HCT116 (cell line): ENCODE measurements around the gene GBE1. TPM values are rescaled to one million over a fixed set of nuclear protein-coding genes. Genes with fewer than 3 reads are reported as not detected.

Source experiments
- ATAC-seq: fragments of 200-7000 bp; cut with Tn5 transposase; 2 replicates; pipeline ENCODE4 v1.9.1; 2020; ENCODE audit warnings: mild to moderate bottlenecking, moderate library complexity
- BruUV-seq: library from RNA; stranded (reverse); fragments of 400-500 nt; replicated peaks from 2 replicates; lab custom pipeline; 2021; lab: Mats Ljungman, UMichigan
- CTCF ChIA-PET: fragments of 300-600 bp; sonication (Branson Sonifier 250); formaldehyde crosslinking; loops from one replicate; lab custom pipeline; 2021; ENCODE audit warnings: antibody characterized with exemption; lab: Charles Lee
- POLR2A ChIA-PET: fragments of 300-600, 350-600 bp; sonication (Branson Sonifier 250); formaldehyde crosslinking; loops from one replicate; lab custom pipeline; 2021; ENCODE audit warnings: antibody characterized with exemption; lab: Charles Lee
- RAD21 ChIA-PET, 2 experiments: fragments of 300-600 bp; sonication (Branson Sonifier 250); formaldehyde crosslinking; loops; one replicate each; lab custom pipeline; 2023; ENCODE audit warnings: low total read pairs in 2 of 2; ENCODE audit not compliant: uncharacterized antibody in 2 of 2, unreplicated experiment in 2 of 2, low non-redundant PET in 1 of 2; lab: Charles Lee
- DNase-seq: peaks from one replicate; pipeline ENCODE4 v3.0.0-alpha.2; 2010; ENCODE audit warnings: low read depth, low spot score
- H2AFZ ChIP-seq: fragments of 200-600 bp; shearing (Covaris generic), sonication (generic); 2 replicates; pipeline ENCODE4 v1.6.1; 2017; ENCODE audit warnings: low read depth, mixed run types, mixed read lengths, antibody characterized with exemption, low read length; ENCODE audit not compliant: poor library complexity, severe bottlenecking
- H3K27ac ChIP-seq: 2 replicates; pipeline ENCODE4 v1.5.1; 2012; ENCODE audit warnings: low read depth, low read length
- H3K27me3 ChIP-seq: fragments of 200-600 bp; sonication (generic); 2 replicates; pipeline ENCODE4 v1.6.1; 2016; ENCODE audit warnings: mixed run types, low read length, mixed read lengths; ENCODE audit not compliant: insufficient read depth
- H3K36me3 ChIP-seq, 2 experiments: fragments of 200-500 bp in 1 of 2; fragments of 200-600 bp in 1 of 2; sonication (Bioruptor generic) in 1 of 2; sonication (generic) in 1 of 2; 2 replicates each; pipeline versions ENCODE4 v1.5.1 to v1.6.1; 2014 to 2016; ENCODE audit warnings: low read length in 2 of 2, inconsistent platforms in 1 of 2, mixed read lengths in 1 of 2, mixed run types in 1 of 2; ENCODE audit not compliant: insufficient read depth in 2 of 2, control insufficient read depth in 1 of 2
- H3K4me1 ChIP-seq, 2 experiments: fragments of 200-600 bp in 1 of 2; sonication (generic) in 1 of 2; 2 replicates each; pipeline versions ENCODE4 v1.5.1 to v1.6.1; 2012 to 2017; ENCODE audit warnings: low read length in 2 of 2, inconsistent platforms in 1 of 2, mild to moderate bottlenecking in 1 of 2, mixed read lengths in 1 of 2, mixed run types in 1 of 2, moderate library complexity in 1 of 2; ENCODE audit not compliant: insufficient read depth in 2 of 2, control insufficient read depth in 1 of 2
- H3K4me2 ChIP-seq: fragments of 200-600 bp; sonication (generic); 2 replicates; pipeline ENCODE4 v1.6.1; 2017; ENCODE audit warnings: mixed run types, low read length, mixed read lengths
- H3K4me3 ChIP-seq, 2 experiments: fragments of 200-600 bp in 1 of 2; sonication (generic) in 1 of 2; replicated peaks in 1 of 2; 2 replicates each; pipeline ENCODE4 v1.5.1; 2011 to 2016; ENCODE audit warnings: low read length in 2 of 2, control low read depth in 1 of 2, low read depth in 1 of 2, mild to moderate bottlenecking in 1 of 2, mixed read lengths in 1 of 2, mixed run types in 1 of 2
- H3K79me2 ChIP-seq: fragments of 200-600 bp; sonication (generic); 2 replicates; pipeline ENCODE4 v1.6.1; 2017; ENCODE audit warnings: mild to moderate bottlenecking, mixed run types, low read length, moderate library complexity, mixed read lengths; ENCODE audit not compliant: insufficient read depth
- H3K9ac ChIP-seq: fragments of 200-600 bp; sonication (generic); 2 replicates; pipeline ENCODE4 v1.6.1; 2016; ENCODE audit warnings: low read length, mixed read lengths
- H3K9me2 ChIP-seq: fragments of 200-600 bp; sonication (generic), shearing (Covaris generic); 2 replicates; pipeline ENCODE4 v1.6.1; 2017; ENCODE audit warnings: mixed run types, mild to moderate bottlenecking, moderate library complexity; ENCODE audit not compliant: insufficient read depth
- H3K9me3 ChIP-seq, 2 experiments: fragments of 200-500 bp in 1 of 2; fragments of 200-600 bp in 1 of 2; sonication (Bioruptor generic) in 1 of 2; sonication (generic) in 1 of 2; 2 replicates each; pipeline ENCODE4 v1.6.1; 2014 to 2017; ENCODE audit warnings: low read length in 2 of 2, mixed read lengths in 2 of 2, inconsistent platforms in 1 of 2, low read depth in 1 of 2, mild to moderate bottlenecking in 1 of 2, mixed run types in 1 of 2, moderate library complexity in 1 of 2; ENCODE audit not compliant: control insufficient read depth in 1 of 2, insufficient read depth in 1 of 2
- H4K20me1 ChIP-seq: fragments of 200-600 bp; sonication (generic), shearing (Covaris generic); 2 replicates; pipeline ENCODE4 v1.6.1; 2017; ENCODE audit warnings: mixed run types, mild to moderate bottlenecking, moderate library complexity; ENCODE audit not compliant: insufficient read depth
- EGR1 ChIP-seq: IDR thresholded peaks from 2 replicates; pipeline ENCODE4 v1.6.1; 2012; ENCODE audit warnings: low read depth
- ELF1 ChIP-seq: IDR thresholded peaks from 2 replicates; pipeline ENCODE4 v1.6.1; 2012; ENCODE audit warnings: low read depth, borderline replicate concordance
- EZH2phosphoT487 ChIP-seq: fragments of 200-600 bp; IDR thresholded peaks from 2 replicates; pipeline ENCODE4 v1.6.1; 2018; ENCODE audit warnings: antibody characterized with exemption, borderline replicate concordance
- FOSL1 ChIP-seq: IDR thresholded peaks from 2 replicates; pipeline ENCODE4 v1.6.1; 2012; ENCODE audit warnings: low read depth
- POLR2A ChIP-seq: IDR thresholded peaks from 2 replicates; pipeline ENCODE4 v1.7.0; 2011; ENCODE audit warnings: borderline replicate concordance; ENCODE audit not compliant: insufficient read depth, insufficient read length; ENCODE audit errors: extremely low read depth
- RAD21 ChIP-seq: IDR thresholded peaks from 2 replicates; pipeline ENCODE4 v1.6.1; 2012; ENCODE audit warnings: low read depth, mild to moderate bottlenecking
- SP1 ChIP-seq: IDR thresholded peaks from 2 replicates; pipeline ENCODE4 v1.6.1; 2012; ENCODE audit warnings: low read depth
- ZBTB33 ChIP-seq: IDR thresholded peaks from 2 replicates; pipeline ENCODE4 v1.6.1; 2011; ENCODE audit warnings: mild to moderate bottlenecking, low read length, moderate library complexity; ENCODE audit not compliant: insufficient replicate concordance; ENCODE audit errors: extremely low read depth
- intact Hi-C: fragments of 100-400 bp; cut with micrococcal nuclease; formaldehyde crosslinking; loops from 2 replicates; pipeline ENCODE4 v1.10.0; 2022
- total RNA-seq: library from RNA; stranded (reverse); gene quantifications from one replicate; pipeline ENCODE4 v1.2.1, GENCODE V29; 2021; ENCODE audit not compliant: unreplicated experiment
- TF ChIP-seq, protein P1 (sequence below): IDR thresholded peaks from 2 replicates; pipeline ENCODE4 v1.6.1; 2012
- TF ChIP-seq, protein P2 (sequence below), 3 experiments: fragments of 200-600 bp in 1 of 3; sonication (generic) in 1 of 3; IDR thresholded peaks in 2 of 3; conservative IDR thresholded peaks in 1 of 3; 2 replicates each; pipeline ENCODE4 v1.5.1; 2012 to 2017; ENCODE audit warnings: low read depth in 2 of 3, low read length in 2 of 3, antibody characterized with exemption in 1 of 3, borderline replicate concordance in 1 of 3, control low read depth in 1 of 3, mild to moderate bottlenecking in 1 of 3, mixed read lengths in 1 of 3, mixed run types in 1 of 3, moderate library complexity in 1 of 3; ENCODE audit not compliant: insufficient read depth in 1 of 3

The GBE1 gene
- total RNA-seq, 1 experiment from 2014 or later = 27.7 TPM

- TF ChIP-seq SP1 = no peak
- TF ChIP-seq EGR1 = no peak
- TF ChIP-seq POLR2A = no peak
- no peak for TF ChIP-seq EZH2phosphoT487
- no peak for TF ChIP-seq ELF1
- TF ChIP-seq, protein P1, sequence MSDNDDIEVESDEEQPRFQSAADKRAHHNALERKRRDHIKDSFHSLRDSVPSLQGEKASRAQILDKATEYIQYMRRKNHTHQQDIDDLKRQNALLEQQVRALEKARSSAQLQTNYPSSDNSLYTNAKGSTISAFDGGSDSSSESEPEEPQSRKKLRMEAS = no peak
- TF ChIP-seq, protein P2, sequence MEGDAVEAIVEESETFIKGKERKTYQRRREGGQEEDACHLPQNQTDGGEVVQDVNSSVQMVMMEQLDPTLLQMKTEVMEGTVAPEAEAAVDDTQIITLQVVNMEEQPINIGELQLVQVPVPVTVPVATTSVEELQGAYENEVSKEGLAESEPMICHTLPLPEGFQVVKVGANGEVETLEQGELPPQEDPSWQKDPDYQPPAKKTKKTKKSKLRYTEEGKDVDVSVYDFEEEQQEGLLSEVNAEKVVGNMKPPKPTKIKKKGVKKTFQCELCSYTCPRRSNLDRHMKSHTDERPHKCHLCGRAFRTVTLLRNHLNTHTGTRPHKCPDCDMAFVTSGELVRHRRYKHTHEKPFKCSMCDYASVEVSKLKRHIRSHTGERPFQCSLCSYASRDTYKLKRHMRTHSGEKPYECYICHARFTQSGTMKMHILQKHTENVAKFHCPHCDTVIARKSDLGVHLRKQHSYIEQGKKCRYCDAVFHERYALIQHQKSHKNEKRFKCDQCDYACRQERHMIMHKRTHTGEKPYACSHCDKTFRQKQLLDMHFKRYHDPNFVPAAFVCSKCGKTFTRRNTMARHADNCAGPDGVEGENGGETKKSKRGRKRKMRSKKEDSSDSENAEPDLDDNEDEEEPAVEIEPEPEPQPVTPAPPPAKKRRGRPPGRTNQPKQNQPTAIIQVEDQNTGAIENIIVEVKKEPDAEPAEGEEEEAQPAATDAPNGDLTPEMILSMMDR (IDR thresholded peaks at IDR 0.05 in 2 of 3, conservative IDR thresholded peaks at IDR 0.05 in 1 of 3; ENCODE audit: borderline replicate concordance in 1 of 3, insufficient read depth in 1 of 3, low read depth in 2 of 3, low read length in 2 of 3) = no peak
- TF ChIP-seq ZBTB33 = no peak
- no peak for TF ChIP-seq FOSL1
- no peak for TF ChIP-seq RAD21
- no peaks in the 10 kb centered on the region for H3K27me3 ChIP-seq
- peak overlapping the region; percentile 64 to 68 for H3K4me3 ChIP-seq
- DNase-seq (no peak), ATAC-seq (no peak)
- CTCF ChIA-PET = no interaction called here
- peak overlapping the region; percentile 84 for H3K4me2 ChIP-seq
- H3K9me2 ChIP-seq = no peaks in the 10 kb centered on the region
- RAD21 ChIA-PET = no interaction called here
- no peaks in the 10 kb centered on the region for H3K9me3 ChIP-seq
- peaks cover 11% of the 10 kb centered on the region; the same call in 1 of the 2 replicates for H3K79me2 ChIP-seq
- intact Hi-C loops = loop anchor here (2.0 kb wide), 1 partner anchor 15 kb away; no protein-coding TSS in a partner anchor
- peaks cover 13 to 20% of the 10 kb centered on the region in 2 experiments for H3K4me1 ChIP-seq
- peak overlapping the region; percentile 81 for H3K9ac ChIP-seq
- BruUV-seq = no TSS peak
- H4K20me1 ChIP-seq = no peaks in the 10 kb centered on the region
- POLR2A ChIA-PET = interaction anchor here (1.6 to 2.0 kb wide), 2 partner anchors 11 to 18 kb away, joined by 5 to 6 read pairs; no protein-coding TSS in a partner anchor
- no peak overlapping the region for H2AFZ ChIP-seq
- no peaks in the 10 kb centered on the region for H3K36me3 ChIP-seq
- peak overlapping the region; percentile 96 for H3K27ac ChIP-seq
Measured at GRCh38 chr3:81761904-81762580, 597 bp upstream of the GBE1 start.
